D721Med (cell line): ENCODE measurements around the gene CLHC1.
"Not testable (repeated sequence)": the region's sequence is repeated elsewhere in the genome, so short reads cannot be mapped to it uniquely, and the experiment has no call there.

ENCODE experiments used
- DNase-seq: peaks from one replicate; pipeline ENCODE4 v3.0.0; 2011; ENCODE audit warnings: low spot score; ENCODE audit not compliant: insufficient read length
- FAIRE-seq: peaks from 2 replicates; lab custom pipeline; 2011; peaks lifted over from hg19 to GRCh38; lab: Jason Lieb, UNC
- TF ChIP-seq, protein P1 (sequence below): IDR thresholded peaks from 2 replicates; pipeline ENCODE4 v1.5.1; 2012; ENCODE audit warnings: mild to moderate bottlenecking, control low read depth; ENCODE audit not compliant: insufficient read depth; ENCODE audit errors: missing control alignments

The CLHC1 gene

DNA sequence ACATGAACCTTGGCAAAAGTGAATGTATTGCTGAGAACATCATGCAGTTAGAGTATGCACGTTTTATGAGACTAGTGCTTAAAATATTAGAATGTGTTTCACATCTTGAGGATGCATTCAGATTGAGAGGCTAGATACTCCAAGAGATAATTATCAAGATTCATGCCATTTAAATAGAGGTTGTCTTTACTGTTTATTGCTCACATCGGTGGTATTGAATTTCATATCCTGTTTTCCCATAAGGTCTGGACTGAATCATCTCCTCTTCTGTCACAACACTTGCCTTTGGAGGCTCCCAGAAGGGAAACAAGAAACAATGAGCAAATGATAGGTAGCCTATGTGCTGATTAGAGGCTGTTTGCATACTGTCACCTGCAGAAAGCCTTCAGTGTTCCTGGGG is 83.8 kb downstream of the CLHC1 start:
- FAIRE-seq (no peak), DNase-seq (no peak)
- TF ChIP-seq, protein P1, sequence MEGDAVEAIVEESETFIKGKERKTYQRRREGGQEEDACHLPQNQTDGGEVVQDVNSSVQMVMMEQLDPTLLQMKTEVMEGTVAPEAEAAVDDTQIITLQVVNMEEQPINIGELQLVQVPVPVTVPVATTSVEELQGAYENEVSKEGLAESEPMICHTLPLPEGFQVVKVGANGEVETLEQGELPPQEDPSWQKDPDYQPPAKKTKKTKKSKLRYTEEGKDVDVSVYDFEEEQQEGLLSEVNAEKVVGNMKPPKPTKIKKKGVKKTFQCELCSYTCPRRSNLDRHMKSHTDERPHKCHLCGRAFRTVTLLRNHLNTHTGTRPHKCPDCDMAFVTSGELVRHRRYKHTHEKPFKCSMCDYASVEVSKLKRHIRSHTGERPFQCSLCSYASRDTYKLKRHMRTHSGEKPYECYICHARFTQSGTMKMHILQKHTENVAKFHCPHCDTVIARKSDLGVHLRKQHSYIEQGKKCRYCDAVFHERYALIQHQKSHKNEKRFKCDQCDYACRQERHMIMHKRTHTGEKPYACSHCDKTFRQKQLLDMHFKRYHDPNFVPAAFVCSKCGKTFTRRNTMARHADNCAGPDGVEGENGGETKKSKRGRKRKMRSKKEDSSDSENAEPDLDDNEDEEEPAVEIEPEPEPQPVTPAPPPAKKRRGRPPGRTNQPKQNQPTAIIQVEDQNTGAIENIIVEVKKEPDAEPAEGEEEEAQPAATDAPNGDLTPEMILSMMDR: no peak

DNA sequence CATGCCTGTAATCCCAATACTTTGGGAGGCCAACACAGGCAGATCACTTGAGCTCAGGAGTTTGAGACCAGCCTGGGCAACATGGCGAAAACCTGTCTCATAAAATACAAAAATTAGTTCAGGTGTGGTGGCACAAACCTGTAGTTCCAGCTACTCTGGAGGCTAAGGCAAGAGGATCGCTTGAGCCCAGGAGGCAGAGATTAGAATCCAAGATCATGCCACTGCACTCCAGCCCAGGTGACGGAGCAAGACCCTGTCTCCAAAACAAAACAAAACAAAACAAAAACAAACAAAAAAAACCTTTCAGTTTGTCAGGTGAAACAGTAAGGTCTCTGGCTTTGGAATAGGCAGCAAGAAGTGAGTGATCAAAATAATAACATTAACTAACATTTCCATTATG is 84.6 kb downstream of the CLHC1 start:
- no peak for DNase-seq
- FAIRE-seq: no peak
- TF ChIP-seq, protein P1: no peak

DNA sequence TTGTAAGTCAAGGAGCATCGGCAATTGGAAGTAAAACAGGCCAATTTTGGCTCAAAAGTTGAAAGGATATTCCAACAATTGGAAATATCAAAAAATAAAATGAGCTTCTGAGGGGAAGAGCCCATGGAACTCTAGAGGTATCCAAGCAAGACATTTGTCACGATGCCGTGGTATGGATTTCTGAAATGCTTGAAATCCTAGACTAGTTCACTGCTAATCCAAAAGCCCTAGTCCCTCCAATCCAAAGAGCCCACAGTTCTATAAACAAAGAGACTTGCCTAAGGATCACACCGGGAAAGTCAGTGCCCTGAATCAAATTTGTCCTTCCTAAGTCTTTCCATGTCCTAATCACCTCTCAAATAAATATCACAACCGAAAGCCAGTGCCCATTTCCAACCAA is 85.1 kb downstream of the CLHC1 start:
- TF ChIP-seq, protein P1: no peak
- FAIRE-seq (no peak), DNase-seq (no peak)

DNA sequence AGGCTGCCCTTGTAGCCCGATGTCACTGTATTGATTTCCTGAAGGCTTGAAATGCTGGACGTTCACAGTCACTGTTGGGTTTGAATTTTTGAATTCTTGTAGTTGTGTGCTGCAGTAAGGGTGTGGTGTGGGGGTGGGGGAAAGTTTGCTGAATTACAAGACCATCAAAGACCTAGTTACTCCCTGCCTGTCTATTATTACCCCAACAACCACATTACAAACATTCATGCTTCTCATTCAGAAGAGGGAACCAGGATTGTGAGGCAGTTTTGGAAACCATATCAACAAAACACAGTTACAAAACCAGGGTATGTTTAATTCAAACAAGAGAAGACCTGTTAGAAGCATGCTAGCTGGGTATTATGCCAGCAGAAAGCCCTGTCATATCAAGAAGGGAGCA is 85.8 kb downstream of the CLHC1 start:
- TF ChIP-seq, protein P1: no peak
- DNase-seq: no peak
- FAIRE-seq: no peak

DNA sequence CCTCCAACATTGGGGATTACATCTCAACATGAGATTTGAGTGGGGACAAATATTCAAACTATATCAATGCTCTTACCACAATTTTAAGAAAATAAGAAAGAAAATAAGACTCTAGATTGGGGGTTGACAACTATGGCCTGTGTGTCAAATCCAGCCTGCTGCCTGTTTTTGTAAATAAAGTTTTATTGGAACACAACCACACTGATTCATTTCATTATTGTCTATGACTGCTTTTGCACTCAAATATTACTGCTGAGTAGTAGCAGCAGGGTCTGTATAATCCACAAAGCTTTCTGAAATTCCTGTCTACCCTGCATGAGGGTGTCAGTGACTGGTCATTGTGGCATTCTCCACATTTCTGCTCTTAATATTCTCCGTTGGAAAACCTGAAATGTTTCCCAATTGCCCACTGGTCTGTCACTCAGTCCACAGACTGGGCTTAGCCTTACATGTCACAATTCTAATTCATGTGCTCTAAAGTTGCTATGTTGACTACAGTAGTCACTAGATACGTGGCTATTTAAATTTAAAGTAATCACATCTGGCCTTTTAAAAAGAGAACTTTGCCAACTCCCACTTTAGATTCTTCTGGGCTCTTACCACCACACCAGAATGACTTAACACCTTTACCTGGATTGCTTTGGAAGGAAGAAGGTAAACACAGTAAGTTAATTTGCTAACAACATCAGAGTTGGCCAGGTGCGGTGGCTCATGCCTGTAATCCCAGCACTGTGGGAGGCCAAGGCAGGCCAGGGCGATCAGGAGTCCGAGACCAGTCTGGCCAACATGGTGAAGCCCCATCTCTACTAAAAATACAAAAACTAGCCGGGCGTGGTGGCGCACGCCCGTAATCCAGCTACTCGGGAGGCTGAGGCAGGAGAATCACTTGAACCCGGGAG is 86.9 kb downstream of the CLHC1 start:
- no peak for FAIRE-seq
- no peak for DNase-seq
- TF ChIP-seq, protein P1: no peak

DNA sequence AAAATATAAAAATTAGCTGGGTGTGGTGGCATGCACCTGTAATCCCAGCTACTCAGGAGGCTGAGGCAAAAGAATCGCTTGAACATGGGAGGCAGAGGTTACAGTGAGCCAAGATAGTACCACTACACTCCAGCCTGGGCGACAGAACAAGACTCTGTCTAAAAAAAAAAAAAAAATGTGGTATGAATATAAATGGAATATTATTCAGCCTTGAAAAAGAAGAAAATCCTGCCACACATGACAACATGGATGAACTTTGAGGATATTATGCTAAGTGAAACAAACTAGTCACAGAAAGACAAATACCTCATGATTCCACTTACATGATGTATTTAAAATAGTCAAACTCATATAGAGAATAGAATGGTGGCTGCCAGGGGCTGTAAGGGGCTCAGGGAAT is 88.4 kb downstream of the CLHC1 start:
- FAIRE-seq: not testable (repeated sequence)

DNA sequence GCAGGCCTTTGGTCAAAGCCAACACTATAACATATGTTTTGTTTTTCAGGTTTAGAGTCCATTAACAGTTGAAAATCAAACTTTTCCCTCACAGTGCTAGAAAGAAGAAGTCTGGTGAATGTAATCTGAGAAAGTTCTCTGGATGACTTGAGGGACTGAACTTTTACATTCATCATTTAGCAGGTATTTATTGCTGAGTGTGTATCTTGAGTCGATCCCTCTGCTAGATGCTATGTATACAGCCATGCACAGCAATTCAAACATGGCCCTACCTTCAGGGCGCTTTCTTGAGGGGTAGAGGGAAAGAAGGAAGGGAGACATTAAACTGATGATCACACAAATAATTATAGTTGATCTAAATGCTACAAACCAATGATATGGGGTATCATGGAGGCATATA is 89.6 kb downstream of the CLHC1 start:
- FAIRE-seq (no peak), DNase-seq (no peak)
- TF ChIP-seq, protein P1: no peak

More for the DNA sequence above, 88.4 kb downstream of the CLHC1 start:
- DNase-seq: not testable (repeated sequence)
